B cell (primary cell): ENCODE data around the gene ITGB2.

ENCODE experiments used
- CTCF ChIP-seq: fragments of 200-600 bp; IDR thresholded peaks from one replicate; pipeline ENCODE4 v1.8.0; 2022; ENCODE audit warnings: antibody characterized with exemption, mild to moderate bottlenecking
- EZH2 ChIP-seq: IDR thresholded peaks from 2 replicates; pipeline ENCODE4 v1.6.1; 2012; ENCODE audit warnings: borderline replicate concordance, low read depth, mild to moderate bottlenecking, moderate library complexity, low read length; ENCODE audit not compliant: insufficient read depth, poor library complexity, severe bottlenecking

- TF ChIP-seq CTCF, result no peak
- TF ChIP-seq EZH2, result no peak
Measured at GRCh38 chr21:44867464-44867863, 53.2 kb downstream of the ITGB2 start.
